Urinary bladder (tissue), 4 donors: ENCODE measurements around the gene DENND2A. TPM values are rescaled to one million over a fixed set of nuclear protein-coding genes. Genes with fewer than 3 reads are reported as not detected.
A peak's percentile ranks its signal among the peaks of the same experiment; 100 is the strongest.
"Not testable (repeated sequence)": the region's sequence is repeated elsewhere in the genome, so short reads cannot be mapped to it uniquely, and the experiment has no call there.

Experiments
- DNase-seq: peaks from one replicate; pipeline ENCODE4 v3.0.0-alpha.2; 2015; ENCODE audit errors: extremely low spot score
- H3K27ac ChIP-seq: one replicate; pipeline ENCODE4 v1.5.1; 2013; ENCODE audit warnings: low read depth, mild to moderate bottlenecking, moderate library complexity
- H3K36me3 ChIP-seq: one replicate; pipeline ENCODE4 v1.6.1; 2013; ENCODE audit warnings: mild to moderate bottlenecking, moderate library complexity; ENCODE audit not compliant: insufficient read depth
- H3K4me1 ChIP-seq: one replicate; pipeline ENCODE4 v1.6.1; 2013; ENCODE audit warnings: mild to moderate bottlenecking, moderate library complexity; ENCODE audit not compliant: insufficient read depth
- H3K4me3 ChIP-seq: one replicate; pipeline ENCODE4 v1.5.1; 2013; ENCODE audit warnings: low read depth, low read length
- WGBS: extraction: QIAGEN DNeasy Blood & Tissue Kit; methylation state at CpG from one replicate; pipeline ENCODE4 v1.1.7; 2013; 5-methylcytosine and 5-hydroxymethylcytosine counted together
- polyA plus RNA-seq: library from polyadenylated mRNA; stranded (reverse); fragments of 200-250 nt; gene quantifications from one replicate; pipeline ENCODE4 v1.2.3, GENCODE V29; 2013
- total RNA-seq: library from RNA; depleted of rRNA; stranded (reverse); fragments of >200 nt; gene quantifications from one replicate; pipeline ENCODE4 v1.2.3, GENCODE V29; 2014
- donor health status: healthy with polysubstance abuse.
- donor health status: healthy.

Gene DENND2A
- total and polyA plus RNA-seq, 2 donors: 16.9 to 34.4 TPM

DNA sequence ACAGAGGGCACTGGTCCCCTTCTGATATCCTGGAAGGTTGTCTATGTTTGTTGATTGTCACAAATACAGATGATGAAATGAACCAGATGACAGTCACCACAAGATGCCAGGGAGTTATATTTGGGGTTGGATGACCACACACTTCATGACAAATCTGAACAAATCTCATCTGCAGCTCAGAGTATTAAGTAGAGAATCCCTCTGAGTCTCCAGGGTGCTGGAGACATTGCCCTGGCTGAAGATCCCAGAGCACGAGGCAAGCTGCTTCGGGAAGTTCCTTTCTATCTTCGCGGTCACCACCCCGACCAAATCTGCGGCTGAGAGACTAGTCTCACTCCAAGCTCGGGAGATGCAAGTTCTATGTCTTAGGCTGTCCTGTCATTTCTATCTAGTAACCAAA is 9.0 kb downstream of the DENND2A start:
- WGBS: 27% methylated on average over 7 of the region's 7 CpGs
- no peaks in the 10 kb centered on the region for H3K36me3 ChIP-seq

DNA sequence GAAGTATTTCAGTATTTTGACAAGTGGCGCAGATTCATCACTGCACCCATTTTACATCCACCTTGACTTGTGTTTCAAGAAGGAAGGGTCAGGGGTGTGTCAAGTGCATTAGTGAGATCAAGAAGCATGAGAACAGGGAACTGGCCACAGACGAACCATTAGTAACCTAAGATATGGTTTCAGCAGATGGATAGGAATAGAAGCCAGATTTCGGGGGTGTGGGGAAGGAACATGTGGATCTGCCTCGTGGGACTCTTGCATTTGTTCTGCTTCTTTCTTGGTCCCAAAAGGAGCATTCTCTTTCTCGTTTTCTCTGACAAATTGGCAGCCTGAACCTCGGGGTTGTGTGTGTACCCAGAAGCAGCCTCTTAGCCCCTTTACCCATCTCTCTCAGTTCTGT is 9.6 kb downstream of the DENND2A start:
- DNase-seq: no peak
- no peak overlapping the region for H3K4me3 ChIP-seq
- H3K4me1 ChIP-seq: no peaks in the 10 kb centered on the region
- H3K36me3 ChIP-seq: no peaks in the 10 kb centered on the region
- WGBS: 44% methylated on average over 6 of the region's 6 CpGs
- peak overlapping the region; percentile 72 for H3K27ac ChIP-seq

More for the DNA sequence above, 9.0 kb downstream of the DENND2A start:
- no peak overlapping the region for H3K4me3 ChIP-seq
- no peaks in the 10 kb centered on the region for H3K4me1 ChIP-seq
- H3K27ac ChIP-seq: peak overlapping the region; percentile 14
- DNase-seq: no peak

DNA sequence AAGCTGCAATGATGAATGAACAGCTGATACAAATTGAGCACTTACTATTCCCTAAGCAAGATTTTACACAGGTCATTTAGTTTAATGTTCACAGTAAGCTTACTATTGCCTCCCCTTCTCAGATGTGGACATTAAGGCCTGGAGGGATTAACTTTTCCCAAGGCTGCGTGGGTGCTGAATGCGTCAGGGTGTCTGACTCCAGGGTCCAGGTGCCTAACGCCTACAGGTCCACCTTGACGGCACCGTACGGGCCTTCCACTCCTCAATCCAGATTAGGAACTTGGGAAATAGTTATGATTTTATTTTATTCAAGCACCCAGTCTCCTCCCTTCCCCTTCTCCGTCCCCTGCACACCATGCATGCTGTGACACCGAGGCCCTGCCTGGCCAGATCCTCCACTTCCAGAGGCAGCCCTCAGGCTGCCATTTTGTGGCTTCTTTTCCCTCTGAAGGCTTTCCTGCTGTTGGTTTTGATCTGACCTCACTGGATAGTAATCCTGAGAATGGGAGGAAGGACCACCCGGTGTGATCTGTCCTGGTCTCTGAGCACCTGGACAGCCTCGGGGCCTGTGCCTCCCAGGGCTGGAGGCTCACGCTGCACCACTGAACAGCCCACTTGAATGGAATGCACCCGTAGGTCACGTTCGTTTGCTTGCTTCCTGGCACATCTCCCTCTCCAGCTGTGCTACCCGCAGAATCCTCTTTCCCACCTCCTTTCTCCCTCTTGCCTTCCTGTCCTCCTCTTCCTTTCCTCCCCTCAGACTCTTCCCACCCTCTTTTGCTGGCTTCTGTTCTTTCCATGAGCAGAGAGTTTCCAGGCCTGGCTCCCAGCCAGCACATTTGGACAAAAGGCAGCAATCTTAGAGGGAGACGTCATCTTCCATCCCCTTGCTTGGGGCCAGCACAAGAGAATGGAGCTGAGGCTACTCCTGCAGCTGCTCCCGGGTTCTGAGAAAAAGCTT is 14.4 kb downstream of the DENND2A start:
- DNase-seq: peak; percentile 97
- Histone ChIP-seq H3K27ac (peak overlapping the region; percentile 53), H3K4me3 (no peak overlapping the region), H3K4me1 (no peaks in the 10 kb centered on the region), H3K36me3 (no peaks in the 10 kb centered on the region)
- 46% methylated on average over 17 of the region's 17 CpGs for WGBS

DNA sequence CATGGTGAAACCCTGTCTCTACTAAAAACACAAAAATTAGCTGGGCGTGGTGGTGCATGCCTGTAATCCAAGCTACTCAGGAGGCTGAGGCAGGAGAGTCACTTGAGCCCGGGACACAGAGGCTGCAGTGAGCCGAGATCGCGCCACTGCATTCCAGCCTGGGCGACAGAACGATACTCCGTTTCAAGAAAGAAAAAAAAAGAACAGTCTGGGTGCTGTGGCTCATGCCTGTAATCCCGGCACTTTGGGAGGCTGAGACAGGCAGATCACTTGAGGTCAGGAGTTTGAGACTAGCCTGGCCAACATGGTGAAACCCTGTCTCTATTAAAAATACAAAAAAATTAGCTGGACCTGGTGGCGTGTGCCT is 15.4 kb downstream of the DENND2A start:
- DNase-seq, H3K4me1 ChIP-seq, H3K4me3 ChIP-seq, H3K36me3 ChIP-seq, H3K27ac ChIP-seq: not testable (repeated sequence)
- WGBS: 86% methylated on average over 10 of the region's 10 CpGs

DNA sequence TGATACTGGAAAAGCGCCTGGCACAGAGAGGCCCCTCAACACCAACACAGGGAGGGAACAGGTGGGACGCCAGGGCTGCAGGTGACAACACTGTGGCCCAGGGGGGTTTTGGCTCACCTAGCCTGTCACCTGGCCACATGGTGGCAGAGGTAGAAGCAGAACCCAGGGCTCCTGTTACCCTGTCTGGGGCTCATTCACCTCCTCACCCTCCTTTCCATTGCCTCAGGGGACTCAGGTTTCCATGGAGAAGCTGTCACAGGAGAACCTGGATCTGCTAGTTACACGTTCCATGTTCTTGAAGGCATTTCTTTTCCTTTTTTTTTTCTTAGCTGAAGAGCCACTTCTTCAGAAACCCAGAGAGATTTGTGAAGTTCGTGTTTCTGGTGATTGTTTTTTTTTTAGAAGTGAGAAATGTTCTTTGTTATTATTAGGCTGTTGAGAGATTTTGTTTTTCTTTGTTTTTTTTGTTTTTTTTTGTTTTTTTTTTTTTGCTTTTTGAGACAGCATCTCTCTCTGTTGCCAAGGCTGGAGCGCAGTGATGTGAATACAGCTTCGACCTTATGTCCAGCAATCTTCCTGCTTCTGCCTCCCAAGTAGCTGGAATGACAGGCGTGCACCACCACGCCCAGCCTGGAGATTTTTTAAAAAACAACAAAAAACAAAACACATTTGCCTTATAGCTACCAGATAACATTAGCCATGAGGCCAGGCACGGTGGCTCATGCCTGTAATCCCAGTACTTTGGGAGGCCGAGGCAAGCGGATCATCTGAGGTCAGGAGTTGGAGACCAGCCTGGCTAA is 16.0 kb downstream of the DENND2A start:
- Histone ChIP-seq H3K27ac (no peak overlapping the region), H3K4me3 (no peak overlapping the region), H3K36me3 (no peaks in the 10 kb centered on the region), H3K4me1 (no peaks in the 10 kb centered on the region)
- no peak for DNase-seq
- 79% methylated on average over 11 of the region's 11 CpGs for WGBS

DNA sequence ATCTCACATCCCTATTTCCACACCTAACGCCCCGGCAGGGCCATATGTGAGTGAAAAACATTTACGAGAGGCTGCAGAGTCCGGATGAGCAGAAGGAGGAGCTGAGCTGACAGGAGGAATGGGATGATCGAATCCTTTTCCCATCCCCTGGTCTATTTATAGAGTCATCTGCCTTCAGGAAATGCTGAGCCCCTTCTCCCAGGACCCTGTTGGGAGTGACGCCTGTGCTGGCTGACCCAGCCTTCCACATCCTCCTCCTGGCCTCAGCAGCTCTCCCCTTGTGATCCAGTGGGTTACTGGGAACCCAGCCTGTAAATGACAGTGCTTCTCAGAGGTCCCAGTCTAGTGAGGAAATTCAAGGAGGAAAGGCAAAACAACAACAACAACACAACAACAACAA is 16.6 kb downstream of the DENND2A start:
- Histone ChIP-seq H3K36me3 (no peaks in the 10 kb centered on the region), H3K4me1 (no peaks in the 10 kb centered on the region), H3K27ac (no peak overlapping the region), H3K4me3 (no peak overlapping the region)
- WGBS: 28% methylated on average over 6 of the region's 6 CpGs
- DNase-seq: no peak

DNA sequence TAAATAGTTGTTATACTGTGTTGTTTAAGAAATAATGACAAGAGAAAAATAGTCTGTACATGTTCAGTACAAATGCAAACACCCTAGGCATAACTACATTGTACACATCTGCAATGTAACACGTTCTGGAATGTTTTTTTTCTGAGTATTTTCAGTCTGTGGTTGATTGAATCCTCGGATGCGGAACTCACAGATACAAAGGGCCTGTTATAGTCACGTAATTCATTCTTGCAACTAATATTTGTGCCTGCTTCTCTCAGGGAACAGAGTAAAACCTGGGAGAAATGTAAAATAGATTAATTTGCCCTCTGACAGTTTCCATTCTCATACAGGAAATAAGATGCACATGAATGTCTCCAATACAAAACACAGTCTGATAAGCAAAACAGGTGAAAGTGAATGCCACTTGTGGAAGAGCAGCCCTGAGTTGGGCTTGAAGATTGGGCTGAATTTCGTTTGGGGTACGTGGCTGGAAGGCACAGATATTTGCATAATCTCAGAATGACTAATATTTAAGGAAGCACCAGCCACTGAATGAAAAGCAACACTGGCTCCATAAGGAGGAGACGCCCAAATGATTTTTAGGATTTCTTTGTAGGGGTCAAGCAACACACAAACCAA is 19.1 kb downstream of the DENND2A start:
- Histone ChIP-seq H3K36me3 (no peaks in the 10 kb centered on the region), H3K27ac (no peak overlapping the region), H3K4me1 (no peaks in the 10 kb centered on the region), H3K4me3 (no peak overlapping the region)
- 65% methylated on average over 7 of the region's 7 CpGs for WGBS
- DNase-seq: no peak

DNA sequence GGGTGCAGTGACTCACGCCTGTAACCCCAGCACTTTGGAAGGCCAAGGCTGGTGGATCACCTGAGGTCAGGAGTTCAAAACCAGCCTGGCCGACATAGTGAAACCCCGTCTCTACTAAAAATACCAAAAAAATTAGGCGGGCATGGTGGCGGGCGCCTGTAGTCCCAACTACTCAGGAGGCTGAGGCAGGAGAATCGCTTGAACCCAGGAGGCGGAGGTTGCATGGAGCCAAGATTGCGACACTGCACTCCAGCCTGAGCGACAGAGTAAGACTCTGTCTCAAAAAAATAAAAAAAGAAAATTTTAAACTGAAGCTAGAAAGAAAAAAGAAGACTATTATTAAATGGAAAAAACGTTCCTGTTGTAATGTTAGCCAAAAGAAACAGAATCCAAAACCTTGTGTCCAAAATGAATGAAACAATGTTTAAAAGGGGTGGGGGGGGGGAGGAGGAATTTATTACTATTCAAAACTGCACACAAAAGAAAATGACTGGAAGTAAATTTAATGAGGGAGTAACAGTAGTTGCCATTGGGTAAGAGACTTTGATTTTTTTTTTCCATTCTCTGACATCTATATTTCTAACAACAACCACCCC is 20.6 kb downstream of the DENND2A start:
- H3K36me3 ChIP-seq, H3K27ac ChIP-seq, H3K4me1 ChIP-seq, DNase-seq, H3K4me3 ChIP-seq: not testable (repeated sequence)
- WGBS: 87% methylated on average over 11 of the region's 11 CpGs

DNA sequence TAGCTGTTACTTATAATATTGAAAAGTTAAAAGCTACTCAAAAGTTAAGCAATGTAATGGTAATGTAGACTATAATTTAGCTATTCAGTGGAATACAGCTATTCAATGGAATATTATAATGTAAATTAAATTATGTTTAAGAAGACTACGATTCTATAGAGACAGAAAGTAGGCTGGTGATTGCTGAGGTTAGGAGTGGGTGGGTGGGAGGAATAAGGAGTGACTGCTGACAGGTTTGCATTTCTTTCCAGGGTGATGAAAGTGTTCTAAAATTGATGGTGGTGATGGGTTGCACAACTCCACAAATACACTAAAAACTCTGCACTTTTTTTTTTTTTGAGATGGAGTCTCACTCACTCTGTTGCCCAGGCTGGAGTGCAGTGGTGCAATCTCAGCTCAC is 21.4 kb downstream of the DENND2A start:
- DNase-seq: no peak
- H3K27ac ChIP-seq: no peak overlapping the region
- 77% methylated on average over 1 of the region's 1 CpG for WGBS
- H3K4me1 ChIP-seq: no peaks in the 10 kb centered on the region
- no peaks in the 10 kb centered on the region for H3K36me3 ChIP-seq
- H3K4me3 ChIP-seq: no peak overlapping the region

DNA sequence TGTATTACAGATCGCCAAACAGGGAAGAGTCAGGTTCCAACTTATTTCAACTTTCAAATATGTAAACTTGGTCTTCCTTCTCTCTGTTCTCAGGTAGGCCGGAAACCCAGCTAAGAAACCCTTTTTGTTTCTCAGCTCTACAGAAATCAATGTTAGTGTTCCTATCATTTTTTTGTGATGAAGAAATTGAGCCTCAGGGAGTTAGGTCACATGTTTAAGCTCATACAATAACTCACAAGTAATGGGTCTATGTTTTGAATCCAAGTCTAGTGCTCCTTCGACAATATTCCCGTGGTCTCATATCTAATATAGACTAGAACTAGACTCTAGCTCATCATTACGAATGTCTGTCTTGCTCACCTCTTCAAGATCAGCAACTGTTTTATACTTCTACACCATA is 22.3 kb downstream of the DENND2A start:
- 87% methylated on average over 5 of the region's 5 CpGs for WGBS
- Histone ChIP-seq H3K4me1 (no peaks in the 10 kb centered on the region), H3K36me3 (no peaks in the 10 kb centered on the region), H3K27ac (no peak overlapping the region), H3K4me3 (no peak overlapping the region)
- no peak for DNase-seq

DNA sequence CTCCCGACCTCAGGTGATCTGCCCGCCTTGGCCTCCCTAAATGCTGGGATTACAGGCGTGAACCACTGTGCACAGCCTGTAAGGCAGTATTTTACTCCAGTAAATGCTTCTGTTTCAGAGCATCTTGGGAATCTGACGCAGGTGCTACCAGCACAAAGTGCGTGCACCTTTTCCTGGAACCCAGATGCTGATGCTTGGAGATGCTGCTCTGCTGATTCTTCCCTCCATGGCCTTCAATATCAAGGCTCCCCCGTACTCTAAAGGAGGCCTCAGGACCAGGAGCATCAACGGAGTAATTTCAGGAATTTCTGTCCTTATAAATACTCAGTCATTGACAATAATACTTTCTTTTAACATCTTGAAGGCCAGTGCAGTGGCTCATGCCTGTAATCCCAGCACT is 23.5 kb downstream of the DENND2A start:
- Histone ChIP-seq H3K4me3 (no peak overlapping the region), H3K36me3 (no peaks in the 10 kb centered on the region), H3K27ac (no peak overlapping the region), H3K4me1 (no peaks in the 10 kb centered on the region)
- 90% methylated on average over 7 of the region's 7 CpGs for WGBS
- no peak for DNase-seq

DNA sequence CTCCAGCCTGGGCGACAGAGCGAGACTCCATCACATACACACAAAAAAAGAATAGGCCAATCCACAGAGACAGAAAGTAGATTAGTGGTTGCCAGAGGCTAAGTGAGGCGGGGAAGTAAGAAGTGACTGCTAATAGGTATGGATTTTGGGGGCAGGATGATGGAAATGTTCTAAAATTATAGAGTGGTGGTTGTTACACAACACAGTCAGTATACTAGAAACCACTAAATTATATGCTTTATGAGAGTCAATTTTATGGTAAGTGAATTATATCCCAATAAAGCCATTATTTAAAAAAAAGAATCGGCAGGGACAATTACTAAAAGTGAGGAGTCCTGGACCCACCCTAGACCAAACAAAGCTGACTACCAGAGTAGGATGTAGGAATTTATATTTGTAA is 24.3 kb downstream of the DENND2A start:
- Histone ChIP-seq H3K27ac (no peak overlapping the region), H3K4me1 (no peaks in the 10 kb centered on the region), H3K4me3 (no peak overlapping the region), H3K36me3 (no peaks in the 10 kb centered on the region)
- WGBS: 85% methylated on average over 4 of the region's 4 CpGs
- DNase-seq: no peak

DNA sequence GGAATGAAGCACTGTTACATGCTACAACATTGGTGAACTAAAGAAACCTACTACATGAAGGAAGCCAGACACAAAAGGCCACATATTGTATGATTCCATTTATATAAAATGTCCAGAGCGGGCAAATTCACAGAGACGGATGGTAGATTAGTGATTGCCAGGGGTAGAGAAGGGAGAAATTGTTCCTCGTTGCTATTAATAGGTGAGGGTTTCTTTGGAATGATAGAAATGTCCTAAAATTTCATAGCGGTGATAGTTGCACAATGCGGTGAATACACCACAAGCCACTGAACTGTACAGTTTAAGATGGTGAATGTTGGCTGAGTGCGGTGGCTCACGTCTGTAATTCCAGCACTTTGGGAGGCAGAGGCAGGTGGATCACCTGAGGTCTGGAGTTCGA is 29.0 kb downstream of the DENND2A start:
- no peak for DNase-seq
- 89% methylated on average over 8 of the region's 8 CpGs for WGBS
- Histone ChIP-seq H3K36me3 (no peaks in the 10 kb centered on the region), H3K4me3 (no peak overlapping the region), H3K4me1 (peaks cover 2% of the 10 kb centered on the region), H3K27ac (no peak overlapping the region)
